HepG2 (cell line): Measurements from ENCODE around the gene BEST2. TPM values are rescaled to one million over a fixed set of nuclear protein-coding genes. Genes with fewer than 3 reads are reported as not detected.

Experiments used
- SALL1 ChIP-seq: sonication (generic); formaldehyde crosslinking; IDR thresholded peaks from 2 replicates; pipeline ENCODE4 v1.8.0; 2022; ENCODE audit warnings: mild to moderate bottlenecking, missing genetic modification reagents
- SMAD3 ChIP-seq: sonication (generic); formaldehyde crosslinking; IDR thresholded peaks from 2 replicates; pipeline ENCODE4 v1.4.0; 2020; ENCODE audit warnings: missing genetic modification reagents
- TCF7 ChIP-seq: sonication (generic); IDR thresholded peaks from 2 replicates; pipeline ENCODE4 v1.6.1; 2016; ENCODE audit warnings: antibody characterized with exemption, low read depth
- TP53 ChIP-seq: sonication (generic); formaldehyde crosslinking; conservative IDR thresholded peaks from 2 replicates; pipeline ENCODE4 v1.4.0; 2020; ENCODE audit warnings: missing genetic modification reagents
- ZFP82 ChIP-seq: sonication (generic); formaldehyde crosslinking; IDR thresholded peaks from 2 replicates; pipeline ENCODE4 v1.5.1; 2020; ENCODE audit warnings: mild to moderate bottlenecking, missing genetic modification reagents, borderline replicate concordance
- ZFYVE20 ChIP-seq: sonication (generic); formaldehyde crosslinking; IDR thresholded peaks from 2 replicates; pipeline ENCODE4 v1.8.0; 2023; ENCODE audit warnings: low read depth, mild to moderate bottlenecking, moderate library complexity, missing genetic modification reagents, borderline replicate concordance
- ZSCAN25 ChIP-seq: sonication (generic); formaldehyde crosslinking; IDR thresholded peaks from 2 replicates; pipeline ENCODE4 v1.8.0; 2022; ENCODE audit warnings: mild to moderate bottlenecking, missing genetic modification reagents
- polyA plus RNA-seq, 8 experiments: library from polyadenylated mRNA; depleted of rRNA in 3 of 8; stranded (reverse) in 7 of 8; unstranded in 1 of 8; fragments of >200 nt; fragmentation: Illumina TruSeq in 4 of 8; extraction: Trizol in 4 of 8; gene quantifications; 2 replicates each; pipeline versions ENCODE4 v1.2.1 to v1.2.3, GENCODE V29; 2011 to 2016; ENCODE audit warnings: low read depth in 4 of 8, missing spikeins in 1 of 8, mixed read lengths in 1 of 8; ENCODE audit not compliant: insufficient read depth in 1 of 8
- total RNA-seq, 5 experiments: library from RNA; depleted of rRNA; stranded (reverse); fragments of >200 nt; fragmentation: Illumina TruSeq; extraction: Trizol; gene quantifications; 2 replicates each; pipeline ENCODE4 v1.2.3, GENCODE V29; 2016; ENCODE audit warnings: low read depth in 1 of 5
- TF ChIP-seq, protein P1 (sequence below): sonication (generic); formaldehyde crosslinking; IDR thresholded peaks from 2 replicates; pipeline ENCODE4 v1.4.0; 2020; ENCODE audit warnings: missing genetic modification reagents
- TF ChIP-seq, protein P2 (sequence below): sonication (generic); formaldehyde crosslinking; IDR thresholded peaks from 2 replicates; pipeline ENCODE4 v1.8.0; 2022; ENCODE audit warnings: low read depth, missing genetic modification reagents
- TF ChIP-seq, protein P3 (sequence below): sonication (generic); formaldehyde crosslinking; IDR thresholded peaks from 2 replicates; pipeline ENCODE4 v1.9.0; 2021; ENCODE audit warnings: mild to moderate bottlenecking, missing genetic modification reagents
- TF ChIP-seq, protein P4 (sequence below): sonication (generic); formaldehyde crosslinking; IDR thresholded peaks from 2 replicates; pipeline ENCODE4 v1.4.0; 2020; ENCODE audit warnings: missing genetic modification reagents
- TF ChIP-seq, protein P5 (sequence below): sonication (generic); formaldehyde crosslinking; IDR thresholded peaks from 2 replicates; pipeline ENCODE4 v1.9.0; 2021; ENCODE audit warnings: missing genetic modification reagents, mild to moderate bottlenecking, borderline replicate concordance
- TF ChIP-seq, protein P6 (sequence below): IDR thresholded peaks from 2 replicates; pipeline ENCODE4 v1.6.1; 2016; ENCODE audit warnings: missing compliant biosample characterization, missing genetic modification reagents, borderline replicate concordance

The BEST2 gene
- total and polyA plus RNA-seq, 2 of the 13 experiments (the other 11 are each of a cell fraction or from before 2014, with no cell fraction given) = not detected

DNA sequence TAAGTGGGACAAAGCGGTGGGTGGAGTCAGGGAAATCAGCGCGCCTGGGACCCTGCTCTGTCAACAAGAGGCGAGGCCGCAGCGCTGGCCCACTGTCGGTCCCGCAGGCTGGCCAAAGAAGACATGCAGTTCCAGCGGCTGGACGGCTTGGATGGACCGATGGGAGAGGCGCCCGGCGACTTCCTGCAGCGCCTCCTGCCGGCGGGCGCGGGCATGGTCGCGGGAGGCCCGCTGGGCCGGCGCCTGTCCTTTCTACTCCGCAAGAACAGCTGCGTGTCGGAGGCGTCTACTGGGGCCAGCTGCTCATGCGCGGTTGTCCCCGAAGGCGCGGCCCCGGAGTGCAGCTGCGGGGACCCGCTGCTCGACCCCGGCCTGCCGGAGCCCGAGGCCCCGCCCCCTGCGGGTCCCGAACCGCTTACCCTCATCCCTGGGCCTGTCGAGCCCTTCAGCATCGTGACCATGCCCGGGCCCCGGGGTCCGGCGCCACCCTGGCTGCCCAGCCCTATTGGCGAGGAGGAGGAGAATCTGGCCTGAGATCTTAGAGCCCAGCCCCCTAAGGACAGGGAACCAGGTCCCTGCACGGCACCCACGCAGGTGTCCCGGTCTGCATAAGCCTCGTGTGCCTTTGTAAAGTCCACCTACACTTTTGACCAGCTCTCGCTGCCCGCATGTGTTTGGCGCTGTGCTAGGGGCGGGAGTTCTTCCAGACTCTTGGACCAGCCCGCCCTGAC, 6.1 kb downstream of the BEST2 start (continued):
- TF ChIP-seq, protein P1, sequence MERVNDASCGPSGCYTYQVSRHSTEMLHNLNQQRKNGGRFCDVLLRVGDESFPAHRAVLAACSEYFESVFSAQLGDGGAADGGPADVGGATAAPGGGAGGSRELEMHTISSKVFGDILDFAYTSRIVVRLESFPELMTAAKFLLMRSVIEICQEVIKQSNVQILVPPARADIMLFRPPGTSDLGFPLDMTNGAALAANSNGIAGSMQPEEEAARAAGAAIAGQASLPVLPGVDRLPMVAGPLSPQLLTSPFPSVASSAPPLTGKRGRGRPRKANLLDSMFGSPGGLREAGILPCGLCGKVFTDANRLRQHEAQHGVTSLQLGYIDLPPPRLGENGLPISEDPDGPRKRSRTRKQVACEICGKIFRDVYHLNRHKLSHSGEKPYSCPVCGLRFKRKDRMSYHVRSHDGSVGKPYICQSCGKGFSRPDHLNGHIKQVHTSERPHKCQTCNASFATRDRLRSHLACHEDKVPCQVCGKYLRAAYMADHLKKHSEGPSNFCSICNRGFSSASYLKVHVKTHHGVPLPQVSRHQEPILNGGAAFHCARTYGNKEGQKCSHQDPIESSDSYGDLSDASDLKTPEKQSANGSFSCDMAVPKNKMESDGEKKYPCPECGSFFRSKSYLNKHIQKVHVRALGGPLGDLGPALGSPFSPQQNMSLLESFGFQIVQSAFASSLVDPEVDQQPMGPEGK (CRISPR knock-in tag) = no peak
- TF ChIP-seq TCF7 (no peak), SMAD3 (CRISPR knock-in tag) (no peak), SALL1 (CRISPR knock-in tag) (no peak; the same call in 1 of the 2 replicates), TP53 (CRISPR knock-in tag) (no peak), ZFP82 (no peak), ZSCAN25 (CRISPR knock-in tag) (no peak), ZFYVE20 (no peak)
- TF ChIP-seq, protein P2, sequence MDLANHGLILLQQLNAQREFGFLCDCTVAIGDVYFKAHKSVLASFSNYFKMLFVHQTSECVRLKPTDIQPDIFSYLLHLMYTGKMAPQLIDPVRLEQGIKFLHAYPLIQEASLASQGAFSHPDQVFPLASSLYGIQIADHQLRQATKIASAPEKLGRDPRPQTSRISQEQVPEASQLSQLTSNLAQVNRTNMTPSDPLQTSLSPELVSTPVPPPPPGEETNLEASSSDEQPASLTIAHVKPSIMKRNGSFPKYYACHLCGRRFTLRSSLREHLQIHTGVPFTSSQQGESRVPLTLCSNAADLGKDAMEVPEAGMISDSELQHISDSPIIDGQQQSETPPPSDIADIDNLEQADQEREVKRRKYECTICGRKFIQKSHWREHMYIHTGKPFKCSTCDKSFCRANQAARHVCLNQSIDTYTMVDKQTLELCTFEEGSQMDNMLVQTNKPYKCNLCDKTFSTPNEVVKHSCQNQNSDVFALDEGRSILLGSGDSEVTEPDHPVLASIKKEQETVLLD (CRISPR knock-in tag) = no peak
- TF ChIP-seq, protein P3, sequence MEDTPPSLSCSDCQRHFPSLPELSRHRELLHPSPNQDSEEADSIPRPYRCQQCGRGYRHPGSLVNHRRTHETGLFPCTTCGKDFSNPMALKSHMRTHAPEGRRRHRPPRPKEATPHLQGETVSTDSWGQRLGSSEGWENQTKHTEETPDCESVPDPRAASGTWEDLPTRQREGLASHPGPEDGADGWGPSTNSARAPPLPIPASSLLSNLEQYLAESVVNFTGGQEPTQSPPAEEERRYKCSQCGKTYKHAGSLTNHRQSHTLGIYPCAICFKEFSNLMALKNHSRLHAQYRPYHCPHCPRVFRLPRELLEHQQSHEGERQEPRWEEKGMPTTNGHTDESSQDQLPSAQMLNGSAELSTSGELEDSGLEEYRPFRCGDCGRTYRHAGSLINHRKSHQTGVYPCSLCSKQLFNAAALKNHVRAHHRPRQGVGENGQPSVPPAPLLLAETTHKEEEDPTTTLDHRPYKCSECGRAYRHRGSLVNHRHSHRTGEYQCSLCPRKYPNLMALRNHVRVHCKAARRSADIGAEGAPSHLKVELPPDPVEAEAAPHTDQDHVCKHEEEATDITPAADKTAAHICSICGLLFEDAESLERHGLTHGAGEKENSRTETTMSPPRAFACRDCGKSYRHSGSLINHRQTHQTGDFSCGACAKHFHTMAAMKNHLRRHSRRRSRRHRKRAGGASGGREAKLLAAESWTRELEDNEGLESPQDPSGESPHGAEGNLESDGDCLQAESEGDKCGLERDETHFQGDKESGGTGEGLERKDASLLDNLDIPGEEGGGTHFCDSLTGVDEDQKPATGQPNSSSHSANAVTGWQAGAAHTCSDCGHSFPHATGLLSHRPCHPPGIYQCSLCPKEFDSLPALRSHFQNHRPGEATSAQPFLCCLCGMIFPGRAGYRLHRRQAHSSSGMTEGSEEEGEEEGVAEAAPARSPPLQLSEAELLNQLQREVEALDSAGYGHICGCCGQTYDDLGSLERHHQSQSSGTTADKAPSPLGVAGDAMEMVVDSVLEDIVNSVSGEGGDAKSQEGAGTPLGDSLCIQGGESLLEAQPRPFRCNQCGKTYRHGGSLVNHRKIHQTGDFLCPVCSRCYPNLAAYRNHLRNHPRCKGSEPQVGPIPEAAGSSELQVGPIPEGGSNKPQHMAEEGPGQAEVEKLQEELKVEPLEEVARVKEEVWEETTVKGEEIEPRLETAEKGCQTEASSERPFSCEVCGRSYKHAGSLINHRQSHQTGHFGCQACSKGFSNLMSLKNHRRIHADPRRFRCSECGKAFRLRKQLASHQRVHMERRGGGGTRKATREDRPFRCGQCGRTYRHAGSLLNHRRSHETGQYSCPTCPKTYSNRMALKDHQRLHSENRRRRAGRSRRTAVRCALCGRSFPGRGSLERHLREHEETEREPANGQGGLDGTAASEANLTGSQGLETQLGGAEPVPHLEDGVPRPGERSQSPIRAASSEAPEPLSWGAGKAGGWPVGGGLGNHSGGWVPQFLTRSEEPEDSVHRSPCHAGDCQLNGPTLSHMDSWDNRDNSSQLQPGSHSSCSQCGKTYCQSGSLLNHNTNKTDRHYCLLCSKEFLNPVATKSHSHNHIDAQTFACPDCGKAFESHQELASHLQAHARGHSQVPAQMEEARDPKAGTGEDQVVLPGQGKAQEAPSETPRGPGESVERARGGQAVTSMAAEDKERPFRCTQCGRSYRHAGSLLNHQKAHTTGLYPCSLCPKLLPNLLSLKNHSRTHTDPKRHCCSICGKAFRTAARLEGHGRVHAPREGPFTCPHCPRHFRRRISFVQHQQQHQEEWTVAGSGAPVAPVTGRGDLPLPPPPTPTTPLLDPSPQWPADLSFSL (CRISPR knock-in tag) = no peak
- TF ChIP-seq, protein P4, sequence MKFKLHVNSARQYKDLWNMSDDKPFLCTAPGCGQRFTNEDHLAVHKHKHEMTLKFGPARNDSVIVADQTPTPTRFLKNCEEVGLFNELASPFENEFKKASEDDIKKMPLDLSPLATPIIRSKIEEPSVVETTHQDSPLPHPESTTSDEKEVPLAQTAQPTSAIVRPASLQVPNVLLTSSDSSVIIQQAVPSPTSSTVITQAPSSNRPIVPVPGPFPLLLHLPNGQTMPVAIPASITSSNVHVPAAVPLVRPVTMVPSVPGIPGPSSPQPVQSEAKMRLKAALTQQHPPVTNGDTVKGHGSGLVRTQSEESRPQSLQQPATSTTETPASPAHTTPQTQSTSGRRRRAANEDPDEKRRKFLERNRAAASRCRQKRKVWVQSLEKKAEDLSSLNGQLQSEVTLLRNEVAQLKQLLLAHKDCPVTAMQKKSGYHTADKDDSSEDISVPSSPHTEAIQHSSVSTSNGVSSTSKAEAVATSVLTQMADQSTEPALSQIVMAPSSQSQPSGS (CRISPR knock-in tag) = no peak
- TF ChIP-seq, protein P5, sequence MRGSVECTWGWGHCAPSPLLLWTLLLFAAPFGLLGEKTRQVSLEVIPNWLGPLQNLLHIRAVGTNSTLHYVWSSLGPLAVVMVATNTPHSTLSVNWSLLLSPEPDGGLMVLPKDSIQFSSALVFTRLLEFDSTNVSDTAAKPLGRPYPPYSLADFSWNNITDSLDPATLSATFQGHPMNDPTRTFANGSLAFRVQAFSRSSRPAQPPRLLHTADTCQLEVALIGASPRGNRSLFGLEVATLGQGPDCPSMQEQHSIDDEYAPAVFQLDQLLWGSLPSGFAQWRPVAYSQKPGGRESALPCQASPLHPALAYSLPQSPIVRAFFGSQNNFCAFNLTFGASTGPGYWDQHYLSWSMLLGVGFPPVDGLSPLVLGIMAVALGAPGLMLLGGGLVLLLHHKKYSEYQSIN (CRISPR knock-in tag) = no peak
- TF ChIP-seq, protein P6, sequence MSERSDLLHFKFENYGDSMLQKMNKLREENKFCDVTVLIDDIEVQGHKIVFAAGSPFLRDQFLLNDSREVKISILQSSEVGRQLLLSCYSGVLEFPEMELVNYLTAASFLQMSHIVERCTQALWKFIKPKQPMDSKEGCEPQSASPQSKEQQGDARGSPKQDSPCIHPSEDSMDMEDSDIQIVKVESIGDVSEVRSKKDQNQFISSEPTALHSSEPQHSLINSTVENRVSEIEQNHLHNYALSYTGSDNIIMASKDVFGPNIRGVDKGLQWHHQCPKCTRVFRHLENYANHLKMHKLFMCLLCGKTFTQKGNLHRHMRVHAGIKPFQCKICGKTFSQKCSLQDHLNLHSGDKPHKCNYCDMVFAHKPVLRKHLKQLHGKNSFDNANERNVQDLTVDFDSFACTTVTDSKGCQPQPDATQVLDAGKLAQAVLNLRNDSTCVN (CRISPR knock-in tag) = no peak
